Measurements from ENCODE around the gene RMI2.

The RMI2 gene

GRCh38 chr16:11329071-11329491 lies 16.2 kb upstream of the RMI2 start:
- H3K27ac ChIP-seq (ENCODE audit: low read depth, low read length): no peak overlapping the region
- peak overlapping the region in 1 of 2 donors; percentile 5 for H3K4me3 ChIP-seq (ENCODE audit: low read depth in 1 of 2, low read length in 2 of 2)
- no peaks in the 10 kb centered on the region for H3K27me3 ChIP-seq (ENCODE audit: control insufficient read depth in 1 of 2, insufficient read depth in 2 of 2, low read length in 2 of 2)
- H3K4me1 ChIP-seq (ENCODE audit: control insufficient read depth in 1 of 2, insufficient read depth in 2 of 2, low read length in 2 of 2): peaks cover 12 to 32% of the 10 kb centered on the region in 2 donors
- H3K9me3 ChIP-seq (ENCODE audit: control insufficient read depth in 1 of 2, low read length in 2 of 2): no peaks in the 10 kb centered on the region
- H3K9ac ChIP-seq (ENCODE audit: low read depth in 1 of 2, low read length in 2 of 2): no peak overlapping the region
- H3K36me3 ChIP-seq (ENCODE audit: control insufficient read depth in 1 of 2, insufficient read depth in 2 of 2, low read length in 2 of 2): no peaks in the 10 kb centered on the region

DNA sequence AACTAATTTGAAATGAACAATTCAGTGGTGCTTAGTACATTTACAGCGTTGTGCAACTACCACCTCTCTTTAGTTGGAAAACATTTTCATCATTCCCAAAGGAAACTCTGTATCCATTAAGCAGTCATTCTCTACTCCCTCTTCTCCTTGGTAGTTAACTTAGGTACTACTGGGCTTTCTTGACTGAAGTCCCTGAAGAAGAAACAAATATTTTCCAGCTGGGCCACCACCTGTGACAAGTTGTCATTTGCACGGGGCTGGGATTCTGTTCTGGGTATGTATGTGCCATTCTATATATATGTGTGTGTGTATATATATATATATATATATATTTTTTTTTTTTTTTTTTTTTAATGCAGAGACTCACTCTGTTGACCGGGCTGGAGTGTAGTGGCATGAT lies 15.4 kb upstream of the RMI2 start:
- H3K4me3 ChIP-seq (ENCODE audit: low read depth in 1 of 2, low read length in 2 of 2): no peak overlapping the region
- no peaks in the 10 kb centered on the region for H3K27me3 ChIP-seq (ENCODE audit: control insufficient read depth in 1 of 2, insufficient read depth in 2 of 2, low read length in 2 of 2)
- H3K36me3 ChIP-seq (ENCODE audit: control insufficient read depth in 1 of 2, insufficient read depth in 2 of 2, low read length in 2 of 2): no peaks in the 10 kb centered on the region
- H3K27ac ChIP-seq (ENCODE audit: low read depth, low read length): no peak overlapping the region
- no peak overlapping the region for H3K9ac ChIP-seq (ENCODE audit: low read depth in 1 of 2, low read length in 2 of 2)
- H3K9me3 ChIP-seq (ENCODE audit: control insufficient read depth in 1 of 2, low read length in 2 of 2): no peaks in the 10 kb centered on the region
- H3K4me1 ChIP-seq (ENCODE audit: control insufficient read depth in 1 of 2, insufficient read depth in 2 of 2, low read length in 2 of 2): peaks cover 12 to 32% of the 10 kb centered on the region in 2 donors

- no peak overlapping the region for H3K4me3 ChIP-seq (ENCODE audit: low read depth in 1 of 2, low read length in 2 of 2)
- no peak overlapping the region for H3K9ac ChIP-seq (ENCODE audit: low read depth in 1 of 2, low read length in 2 of 2)
- peaks cover 12 to 25% of the 10 kb centered on the region in 2 donors for H3K4me1 ChIP-seq (ENCODE audit: control insufficient read depth in 1 of 2, insufficient read depth in 2 of 2, low read length in 2 of 2)
- no peak overlapping the region for H3K27ac ChIP-seq (ENCODE audit: low read depth, low read length)
- no peaks in the 10 kb centered on the region for H3K36me3 ChIP-seq (ENCODE audit: control insufficient read depth in 1 of 2, insufficient read depth in 2 of 2, low read length in 2 of 2)
- no peaks in the 10 kb centered on the region for H3K27me3 ChIP-seq (ENCODE audit: control insufficient read depth in 1 of 2, insufficient read depth in 2 of 2, low read length in 2 of 2)
- H3K9me3 ChIP-seq (ENCODE audit: control insufficient read depth in 1 of 2, low read length in 2 of 2): no peaks in the 10 kb centered on the region
Measured at GRCh38 chr16:11330526-11331237, 14.6 kb upstream of the RMI2 start.

DNA sequence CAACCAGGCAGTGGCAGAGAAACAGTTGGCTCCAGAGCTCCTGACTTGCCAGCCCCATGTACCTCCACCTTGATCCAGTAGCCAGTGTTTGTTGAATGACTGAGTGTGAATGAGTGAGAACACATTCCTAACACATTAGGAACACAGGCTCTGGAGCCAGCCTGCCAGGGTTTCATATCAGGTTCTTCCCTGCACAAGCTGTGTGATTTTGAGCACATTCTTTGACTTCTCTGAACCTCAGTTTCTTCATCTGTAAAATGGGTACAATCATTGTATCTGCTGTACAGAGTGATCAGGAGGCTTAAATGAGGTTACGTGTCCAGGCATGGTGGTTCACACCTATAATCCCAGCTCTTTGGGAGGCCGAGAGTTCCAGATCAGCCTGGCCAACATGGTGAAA lies 13.3 kb upstream of the RMI2 start:
- no peak overlapping the region for H3K4me3 ChIP-seq (ENCODE audit: low read depth in 1 of 2, low read length in 2 of 2)
- peaks cover 12 to 19% of the 10 kb centered on the region in 2 donors for H3K4me1 ChIP-seq (ENCODE audit: control insufficient read depth in 1 of 2, insufficient read depth in 2 of 2, low read length in 2 of 2)
- H3K9me3 ChIP-seq (ENCODE audit: control insufficient read depth in 1 of 2, low read length in 2 of 2): no peaks in the 10 kb centered on the region

DNA sequence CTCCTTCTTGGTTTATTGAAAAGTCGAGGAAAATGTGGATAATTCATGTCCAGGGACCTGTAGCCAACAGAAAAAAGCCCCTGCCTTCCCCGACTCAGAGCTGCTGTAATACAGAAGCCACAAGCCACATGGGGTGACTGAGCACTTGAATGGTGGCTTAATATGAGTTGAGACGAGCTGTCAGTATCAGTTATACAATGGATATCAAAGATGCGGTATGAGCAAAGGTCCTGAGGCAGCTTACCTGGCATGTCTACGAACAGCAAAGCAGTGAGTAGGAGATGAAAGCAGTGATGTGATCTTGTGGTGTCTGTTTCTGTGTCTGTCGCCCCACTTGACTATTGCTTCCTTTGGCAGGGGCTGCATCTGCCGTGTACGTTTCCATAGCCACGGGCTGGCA lies 12.2 kb upstream of the RMI2 start:
- Histone ChIP-seq H3K36me3 (ENCODE audit: control insufficient read depth in 1 of 2, insufficient read depth in 2 of 2, low read length in 2 of 2) (no peaks in the 10 kb centered on the region), H3K27ac (ENCODE audit: low read depth, low read length) (no peak overlapping the region), H3K4me1 (ENCODE audit: control insufficient read depth in 1 of 2, insufficient read depth in 2 of 2, low read length in 2 of 2) (peaks cover 9 to 14% of the 10 kb centered on the region in 2 donors), H3K4me3 (ENCODE audit: low read depth in 1 of 2, low read length in 2 of 2) (no peak overlapping the region), H3K27me3 (ENCODE audit: control insufficient read depth in 1 of 2, insufficient read depth in 2 of 2, low read length in 2 of 2) (no peaks in the 10 kb centered on the region), H3K9ac (ENCODE audit: low read depth in 1 of 2, low read length in 2 of 2) (no peak overlapping the region), H3K9me3 (ENCODE audit: control insufficient read depth in 1 of 2, low read length in 2 of 2) (no peaks in the 10 kb centered on the region)

More for the DNA sequence above, 13.3 kb upstream of the RMI2 start:
- Histone ChIP-seq H3K9ac (ENCODE audit: low read depth in 1 of 2, low read length in 2 of 2) (no peak overlapping the region), H3K27ac (ENCODE audit: low read depth, low read length) (no peak overlapping the region), H3K36me3 (ENCODE audit: control insufficient read depth in 1 of 2, insufficient read depth in 2 of 2, low read length in 2 of 2) (no peaks in the 10 kb centered on the region), H3K27me3 (ENCODE audit: control insufficient read depth in 1 of 2, insufficient read depth in 2 of 2, low read length in 2 of 2) (no peaks in the 10 kb centered on the region)

DNA sequence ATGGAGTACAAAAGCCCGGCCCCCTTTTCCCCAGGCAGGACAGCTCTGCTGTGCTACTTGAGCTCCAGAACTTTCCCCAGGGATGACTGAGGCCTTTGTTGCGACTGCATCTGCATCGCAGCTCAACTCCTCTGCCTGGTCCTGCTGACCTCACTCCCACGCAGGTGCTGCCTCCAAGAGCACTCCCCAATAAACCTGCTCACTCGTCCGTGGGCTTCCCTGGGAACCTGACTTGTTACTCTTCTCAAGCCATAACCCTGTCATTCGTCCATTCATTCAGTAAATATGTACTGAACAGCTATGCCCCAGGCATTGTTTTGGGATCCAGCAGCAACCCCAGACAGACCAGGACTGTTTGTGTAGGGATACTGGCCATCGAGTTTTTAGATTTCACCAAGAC lies 11.6 kb upstream of the RMI2 start:
- no peak overlapping the region for H3K27ac ChIP-seq (ENCODE audit: low read depth, low read length)
- H3K4me1 ChIP-seq (ENCODE audit: control insufficient read depth in 1 of 2, insufficient read depth in 2 of 2, low read length in 2 of 2): peaks cover 2 to 7% of the 10 kb centered on the region in 2 donors
- no peaks in the 10 kb centered on the region for H3K36me3 ChIP-seq (ENCODE audit: control insufficient read depth in 1 of 2, insufficient read depth in 2 of 2, low read length in 2 of 2)
- no peak overlapping the region for H3K4me3 ChIP-seq (ENCODE audit: low read depth in 1 of 2, low read length in 2 of 2)
- no peak overlapping the region for H3K9ac ChIP-seq (ENCODE audit: low read depth in 1 of 2, low read length in 2 of 2)
- H3K9me3 ChIP-seq (ENCODE audit: control insufficient read depth in 1 of 2, low read length in 2 of 2): no peaks in the 10 kb centered on the region
- no peaks in the 10 kb centered on the region for H3K27me3 ChIP-seq (ENCODE audit: control insufficient read depth in 1 of 2, insufficient read depth in 2 of 2, low read length in 2 of 2)

DNA sequence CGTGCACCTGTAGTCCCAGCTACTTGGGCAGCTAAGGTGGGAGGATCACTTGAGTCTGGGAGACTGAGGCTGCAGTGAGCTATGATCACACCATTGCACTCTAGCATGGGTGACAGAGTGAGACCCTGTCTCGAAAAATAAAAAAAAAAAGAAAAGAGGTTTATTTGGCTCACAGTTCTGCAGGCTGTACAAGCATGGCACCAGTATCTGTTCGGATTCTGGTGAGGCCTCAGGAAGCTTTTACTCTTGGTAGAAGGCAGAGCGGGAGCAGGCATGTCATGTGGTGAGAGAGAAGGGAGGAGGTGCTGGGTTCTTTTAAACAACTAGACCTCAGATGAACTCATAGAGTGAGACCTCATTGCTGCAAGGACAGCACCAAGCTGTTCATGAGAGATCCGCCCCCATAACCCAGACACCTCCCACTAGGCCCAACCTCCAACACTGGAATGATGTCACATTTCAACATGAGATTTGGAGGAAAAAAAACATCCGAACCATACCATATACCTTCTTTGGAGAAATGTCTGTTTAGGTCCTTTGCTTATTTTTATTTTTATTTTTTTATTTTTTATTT lies 10.3 kb upstream of the RMI2 start:
- H3K9me3 ChIP-seq (ENCODE audit: control insufficient read depth in 1 of 2, low read length in 2 of 2): no peaks in the 10 kb centered on the region
- H3K36me3 ChIP-seq (ENCODE audit: control insufficient read depth in 1 of 2, insufficient read depth in 2 of 2, low read length in 2 of 2): no peaks in the 10 kb centered on the region
- no peak overlapping the region for H3K4me3 ChIP-seq (ENCODE audit: low read depth in 1 of 2, low read length in 2 of 2)
- no peak overlapping the region for H3K9ac ChIP-seq (ENCODE audit: low read depth in 1 of 2, low read length in 2 of 2)
- H3K4me1 ChIP-seq (ENCODE audit: control insufficient read depth in 1 of 2, insufficient read depth in 2 of 2, low read length in 2 of 2): peaks cover 0 to 3% of the 10 kb centered on the region in 2 donors
- H3K27ac ChIP-seq (ENCODE audit: low read depth, low read length): no peak overlapping the region
- H3K27me3 ChIP-seq (ENCODE audit: control insufficient read depth in 1 of 2, insufficient read depth in 2 of 2, low read length in 2 of 2): no peaks in the 10 kb centered on the region

GRCh38 chr16:11339075-11339474 lies 6.2 kb upstream of the RMI2 start:
- H3K27me3 ChIP-seq (ENCODE audit: control insufficient read depth in 1 of 2, insufficient read depth in 2 of 2, low read length in 2 of 2): no peaks in the 10 kb centered on the region
- H3K36me3 ChIP-seq (ENCODE audit: control insufficient read depth in 1 of 2, insufficient read depth in 2 of 2, low read length in 2 of 2): no peaks in the 10 kb centered on the region
- no peak overlapping the region for H3K9ac ChIP-seq (ENCODE audit: low read depth in 1 of 2, low read length in 2 of 2)
- H3K4me3 ChIP-seq (ENCODE audit: low read depth in 1 of 2, low read length in 2 of 2): no peak overlapping the region
- H3K27ac ChIP-seq (ENCODE audit: low read depth, low read length): no peak overlapping the region
- H3K9me3 ChIP-seq (ENCODE audit: control insufficient read depth in 1 of 2, low read length in 2 of 2): no peaks in the 10 kb centered on the region
- peaks cover 0 to 6% of the 10 kb centered on the region in 2 donors for H3K4me1 ChIP-seq (ENCODE audit: control insufficient read depth in 1 of 2, insufficient read depth in 2 of 2, low read length in 2 of 2)

DNA sequence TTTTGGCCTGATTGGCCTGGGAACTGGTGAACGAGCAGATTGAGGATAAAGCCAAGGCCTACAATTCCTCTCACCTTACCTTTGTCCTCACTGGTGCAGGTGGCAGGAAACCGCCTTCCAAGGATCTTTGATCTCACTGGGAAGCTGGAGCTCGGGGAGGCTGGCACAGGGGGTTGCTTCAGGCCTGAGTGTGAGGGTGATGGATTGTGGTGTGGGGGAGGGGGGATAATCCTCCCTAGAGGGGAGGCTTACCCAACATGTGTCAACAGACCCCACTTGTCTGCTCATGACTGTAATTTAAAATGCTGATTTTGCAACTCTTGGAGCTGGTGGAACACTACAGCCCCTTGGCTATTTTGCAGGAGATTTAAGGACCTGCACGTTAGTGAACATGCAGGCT lies 4.5 kb upstream of the RMI2 start:
- no peak overlapping the region for H3K27ac ChIP-seq (ENCODE audit: low read depth, low read length)
- H3K27me3 ChIP-seq (ENCODE audit: control insufficient read depth in 1 of 2, insufficient read depth in 2 of 2, low read length in 2 of 2): no peaks in the 10 kb centered on the region
- no peak overlapping the region for H3K4me3 ChIP-seq (ENCODE audit: low read depth in 1 of 2, low read length in 2 of 2)
- no peaks in the 10 kb centered on the region for H3K36me3 ChIP-seq (ENCODE audit: control insufficient read depth in 1 of 2, insufficient read depth in 2 of 2, low read length in 2 of 2)
- peaks cover 0 to 10% of the 10 kb centered on the region in 2 donors for H3K4me1 ChIP-seq (ENCODE audit: control insufficient read depth in 1 of 2, insufficient read depth in 2 of 2, low read length in 2 of 2)
- H3K9ac ChIP-seq (ENCODE audit: low read depth in 1 of 2, low read length in 2 of 2): no peak overlapping the region
- H3K9me3 ChIP-seq (ENCODE audit: control insufficient read depth in 1 of 2, low read length in 2 of 2): no peaks in the 10 kb centered on the region

DNA sequence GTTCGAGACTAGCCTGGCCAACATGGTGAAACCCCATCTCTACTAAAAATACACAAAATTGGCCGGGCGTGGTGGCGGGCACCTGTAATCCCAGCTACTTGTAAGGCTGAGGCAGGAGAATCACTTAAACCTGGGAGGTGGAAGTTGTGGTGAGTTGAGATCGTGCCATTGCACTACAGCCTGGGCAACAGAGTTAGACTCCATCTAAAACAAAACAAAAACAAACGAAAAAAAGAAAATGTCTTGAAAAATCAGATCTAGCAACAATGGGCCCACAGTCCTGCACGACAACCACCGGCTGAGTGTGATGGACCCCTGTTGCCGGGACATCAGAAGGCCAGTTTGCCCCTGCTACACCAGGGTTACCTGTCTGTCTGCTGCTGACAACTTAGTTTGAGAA lies 3.9 kb upstream of the RMI2 start:
- Histone ChIP-seq H3K4me3 (ENCODE audit: low read depth in 1 of 2, low read length in 2 of 2) (no peak overlapping the region), H3K9me3 (ENCODE audit: control insufficient read depth in 1 of 2, low read length in 2 of 2) (no peaks in the 10 kb centered on the region), H3K36me3 (ENCODE audit: control insufficient read depth in 1 of 2, insufficient read depth in 2 of 2, low read length in 2 of 2) (no peaks in the 10 kb centered on the region), H3K27ac (ENCODE audit: low read depth, low read length) (no peak overlapping the region), H3K27me3 (ENCODE audit: control insufficient read depth in 1 of 2, insufficient read depth in 2 of 2, low read length in 2 of 2) (no peaks in the 10 kb centered on the region), H3K4me1 (ENCODE audit: control insufficient read depth in 1 of 2, insufficient read depth in 2 of 2, low read length in 2 of 2) (peaks cover 0 to 13% of the 10 kb centered on the region in 2 donors), H3K9ac (ENCODE audit: low read depth in 1 of 2, low read length in 2 of 2) (no peak overlapping the region)
